ENCODE results near the gene CCL28.

The CCL28 gene

DNA sequence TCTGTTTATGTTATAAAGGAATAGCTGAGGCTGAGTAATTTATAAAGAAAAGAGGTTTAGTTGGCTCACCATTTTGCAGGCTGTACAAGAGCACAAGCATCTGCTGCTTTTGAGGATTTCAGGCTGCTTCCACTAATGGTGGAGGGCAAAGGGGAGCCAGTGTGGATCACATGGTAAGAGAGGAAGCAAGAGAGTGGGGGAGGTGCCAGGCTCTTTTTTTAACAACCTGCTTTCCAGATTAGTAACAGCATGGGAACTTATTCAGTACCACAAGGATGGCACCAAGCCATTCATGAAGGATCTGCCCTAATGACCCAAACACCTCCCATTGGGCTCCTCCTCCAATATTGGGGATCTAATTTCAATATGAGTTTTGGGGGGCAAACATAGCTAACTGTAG is 40.4 kb downstream of the CCL28 start:
- TF ChIP-seq, protein P1, sequence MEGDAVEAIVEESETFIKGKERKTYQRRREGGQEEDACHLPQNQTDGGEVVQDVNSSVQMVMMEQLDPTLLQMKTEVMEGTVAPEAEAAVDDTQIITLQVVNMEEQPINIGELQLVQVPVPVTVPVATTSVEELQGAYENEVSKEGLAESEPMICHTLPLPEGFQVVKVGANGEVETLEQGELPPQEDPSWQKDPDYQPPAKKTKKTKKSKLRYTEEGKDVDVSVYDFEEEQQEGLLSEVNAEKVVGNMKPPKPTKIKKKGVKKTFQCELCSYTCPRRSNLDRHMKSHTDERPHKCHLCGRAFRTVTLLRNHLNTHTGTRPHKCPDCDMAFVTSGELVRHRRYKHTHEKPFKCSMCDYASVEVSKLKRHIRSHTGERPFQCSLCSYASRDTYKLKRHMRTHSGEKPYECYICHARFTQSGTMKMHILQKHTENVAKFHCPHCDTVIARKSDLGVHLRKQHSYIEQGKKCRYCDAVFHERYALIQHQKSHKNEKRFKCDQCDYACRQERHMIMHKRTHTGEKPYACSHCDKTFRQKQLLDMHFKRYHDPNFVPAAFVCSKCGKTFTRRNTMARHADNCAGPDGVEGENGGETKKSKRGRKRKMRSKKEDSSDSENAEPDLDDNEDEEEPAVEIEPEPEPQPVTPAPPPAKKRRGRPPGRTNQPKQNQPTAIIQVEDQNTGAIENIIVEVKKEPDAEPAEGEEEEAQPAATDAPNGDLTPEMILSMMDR (IDR thresholded peaks at IDR 0.05) = no peak

GRCh38 chr5:43370352-43370751 is 41.8 kb downstream of the CCL28 start:
- TF ChIP-seq, protein P1 (IDR thresholded peaks at IDR 0.05) = no peak

DNA sequence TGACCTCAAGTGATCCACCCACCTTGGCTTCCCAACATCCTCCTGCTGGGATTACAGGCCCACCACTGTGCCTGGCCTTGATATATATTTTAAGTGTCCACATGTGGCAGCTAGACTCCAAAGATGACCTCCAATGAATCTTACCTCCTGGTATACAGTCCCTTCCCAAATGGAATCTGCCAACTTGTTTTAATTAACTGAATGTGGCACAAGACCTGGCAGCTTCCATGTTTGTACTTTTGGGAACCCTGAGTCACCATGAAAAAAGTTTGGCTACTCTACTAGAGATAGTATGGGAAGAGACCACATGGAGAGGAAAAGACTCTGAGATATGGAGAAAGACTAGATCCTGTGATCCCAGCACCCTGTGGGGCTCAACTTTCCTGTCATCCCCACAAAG is 42.5 kb downstream of the CCL28 start:
- TF ChIP-seq, protein P1 (IDR thresholded peaks at IDR 0.05) = no peak

GRCh38 chr5:43367909-43368669 is 44.1 kb downstream of the CCL28 start:
- TF ChIP-seq, protein P1 (IDR thresholded peaks at IDR 0.05) = no peak

GRCh38 chr5:43367453-43367852 is 44.7 kb downstream of the CCL28 start:
- TF ChIP-seq, protein P1 (IDR thresholded peaks at IDR 0.05) = no peak

DNA sequence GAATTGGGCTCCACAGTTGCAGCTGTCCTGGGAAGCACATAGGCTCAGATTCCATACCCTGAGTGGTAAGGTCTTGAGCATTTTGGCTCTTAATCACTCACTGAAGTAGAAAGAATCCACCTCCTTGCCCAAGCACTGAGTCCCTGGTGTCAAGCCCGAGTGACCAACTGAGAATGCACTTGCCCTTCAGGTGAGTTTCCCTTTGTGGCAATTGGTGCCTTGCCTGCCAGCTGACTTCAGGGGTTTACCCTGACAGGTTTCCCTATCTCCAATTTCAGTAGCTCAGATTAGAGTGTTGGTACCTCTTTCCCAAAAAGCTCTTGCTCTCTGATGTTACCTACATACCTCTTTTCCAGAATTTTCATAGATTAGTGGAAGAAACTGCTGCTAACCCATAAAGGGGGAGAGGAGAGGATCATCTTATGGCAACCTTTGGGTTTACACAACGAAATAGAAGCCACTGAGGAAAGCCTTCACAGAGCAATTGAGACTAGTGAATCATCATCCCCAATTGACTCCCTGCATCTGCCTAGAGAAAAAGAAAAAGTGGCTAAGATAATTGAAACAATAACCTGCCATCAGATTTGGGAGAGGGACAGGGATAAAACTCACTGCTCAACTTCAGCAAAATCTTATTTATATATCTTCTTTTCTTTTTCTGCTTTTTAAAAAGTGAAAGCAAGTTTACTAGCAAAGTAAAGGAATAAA is 48.6 kb downstream of the CCL28 start:
- TF ChIP-seq, protein P1 (IDR thresholded peaks at IDR 0.05) = no peak

DNA sequence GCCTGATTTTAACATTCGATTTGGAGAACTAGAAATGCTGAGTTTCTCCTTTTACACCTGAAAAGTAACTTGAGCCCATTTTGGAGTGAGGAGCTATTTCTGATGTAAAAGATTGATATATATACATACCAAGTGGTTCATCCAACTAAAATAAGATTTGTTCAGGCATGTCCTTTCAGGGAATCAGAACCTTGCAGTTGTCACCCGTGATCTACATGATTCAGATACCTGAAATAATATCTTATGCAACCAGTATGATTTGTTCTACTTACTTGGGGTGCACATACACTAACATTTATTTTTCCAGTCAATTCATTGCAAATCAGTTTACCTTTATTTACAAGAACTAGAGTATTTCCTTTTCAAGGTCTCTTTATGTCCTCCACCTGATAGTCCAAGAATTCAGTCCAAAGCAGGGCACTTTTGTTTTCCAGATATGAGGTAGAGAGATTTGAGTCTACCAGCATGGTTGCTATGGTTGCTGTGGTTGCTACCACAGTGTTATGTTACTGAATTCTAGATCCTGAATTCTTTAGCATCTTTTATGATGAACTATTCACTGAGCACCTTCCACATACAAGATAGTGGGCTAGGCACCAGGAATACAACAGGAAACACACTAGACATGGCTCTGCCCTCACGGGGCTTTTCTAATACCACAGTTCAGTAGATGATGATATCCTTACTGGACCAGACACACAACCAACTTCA is 49.3 kb downstream of the CCL28 start:
- TF ChIP-seq, protein P1 (IDR thresholded peaks at IDR 0.05) = no peak

Measured in LNCAP (cell line).